HG02885 (cell line): ENCODE data around the gene FAM72B.
A peak's percentile ranks its signal among the peaks of the same experiment; 100 is the strongest.
"Not testable (repeated sequence)": the region's sequence is repeated elsewhere in the genome, so short reads cannot be mapped to it uniquely, and the experiment has no call there.

ENCODE experiments used
- ATAC-seq: cut with Tn5 transposase; IDR thresholded peaks from one replicate; pipeline ENCODE4 v1.9.1; 2021; ENCODE audit warnings: mild to moderate bottlenecking; ENCODE audit not compliant: unreplicated experiment, poor library complexity

Gene FAM72B

GRCh38 chr1:121200985-121201981, 17.1 kb upstream of the FAM72B start:
- ATAC-seq: not testable (repeated sequence)

- ATAC-seq: not testable (repeated sequence)
These were observed 16.1 kb upstream of the FAM72B start for GRCh38 chr1:121200232-121200631.

- ATAC-seq: not testable (repeated sequence)
These were observed 15.6 kb upstream of the FAM72B start for GRCh38 chr1:121199763-121200162.

GRCh38 chr1:121197095-121197882, 13.1 kb upstream of the FAM72B start:
- ATAC-seq: not testable (repeated sequence)

DNA sequence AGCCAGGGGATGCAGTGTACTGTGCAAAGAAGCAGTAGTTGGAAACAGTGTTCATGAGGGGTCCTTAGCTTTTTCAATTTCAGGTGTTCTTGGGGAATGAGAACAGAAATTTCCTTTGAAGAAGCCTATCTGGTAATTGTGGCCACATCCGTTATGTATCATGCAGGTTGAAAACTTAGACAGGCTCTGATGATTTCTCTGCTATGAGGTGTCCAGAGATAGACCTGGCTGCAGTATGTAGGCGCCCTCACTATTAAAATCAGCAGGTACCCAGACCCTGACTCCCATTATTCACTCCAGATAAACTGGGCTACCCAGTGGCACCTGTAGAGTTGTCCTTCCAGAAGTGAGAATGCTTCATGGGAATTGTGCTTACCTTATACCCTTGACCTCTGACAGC, 8.4 kb upstream of the FAM72B start:
- peak; percentile 34 for ATAC-seq

DNA sequence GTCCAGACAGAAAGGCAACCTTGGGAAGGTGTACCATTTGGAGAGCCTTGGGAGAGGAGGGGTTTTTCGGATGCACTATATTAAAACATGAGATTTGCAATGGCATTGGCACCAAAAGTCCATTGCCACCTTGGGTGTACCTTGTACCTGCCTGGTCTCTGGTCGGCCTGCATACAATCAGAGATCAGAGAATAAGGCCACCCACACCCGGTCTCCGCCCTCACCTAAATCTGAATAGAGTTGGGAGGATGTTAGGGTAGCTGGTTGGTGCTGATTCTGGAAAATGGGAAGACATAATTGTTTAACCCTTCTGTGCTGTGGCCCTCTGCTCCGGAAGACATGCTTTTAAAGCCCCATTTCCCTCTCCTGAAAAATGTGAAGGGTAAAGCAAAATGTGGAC, 3.8 kb upstream of the FAM72B start:
- not testable (repeated sequence) for ATAC-seq

DNA sequence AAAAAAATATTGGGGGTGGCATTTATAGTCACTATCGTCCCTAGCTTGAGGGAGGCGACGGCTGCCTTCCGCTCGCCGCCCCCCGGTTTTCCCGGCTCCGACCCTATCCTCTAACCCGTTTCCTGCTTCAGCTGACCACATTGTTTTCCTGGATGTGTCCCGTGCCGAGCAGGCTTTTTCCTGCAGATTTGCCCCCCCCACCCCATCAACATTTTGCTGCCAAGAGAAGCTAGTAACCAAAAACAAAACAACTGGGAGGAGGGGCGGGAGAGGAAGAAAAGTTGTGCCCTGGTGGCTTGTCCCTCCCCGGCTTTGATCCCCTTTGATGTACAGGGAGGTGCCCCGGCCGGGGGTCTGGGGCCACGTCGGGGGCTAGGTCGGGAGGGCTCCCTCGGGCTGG, 2.1 kb upstream of the FAM72B start:
- ATAC-seq: not testable (repeated sequence)

GRCh38 chr1:121185140-121185708, 1.1 kb upstream of the FAM72B start:
- ATAC-seq: peak; percentile 2

DNA sequence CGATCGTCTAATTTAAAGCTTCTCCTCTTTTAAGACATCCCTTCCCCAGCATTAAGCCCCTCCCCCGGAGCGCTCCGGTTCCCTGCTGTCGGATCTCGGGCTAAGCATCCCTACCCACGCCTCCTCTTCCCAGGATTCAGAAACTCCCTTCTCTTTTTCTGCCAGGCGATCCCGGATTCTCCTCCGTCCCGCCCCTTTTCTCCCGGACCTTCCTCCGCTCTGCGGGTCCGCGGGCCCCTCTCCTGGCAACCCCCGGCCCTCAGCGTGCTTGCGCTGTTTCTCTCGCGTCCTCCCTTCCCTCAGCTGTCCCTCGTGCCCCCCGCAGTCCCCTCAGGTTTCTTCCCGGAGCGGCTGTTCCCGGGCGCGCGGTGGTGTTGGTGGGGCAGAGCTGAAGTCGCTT, 273 bp downstream of the FAM72B start:
- ATAC-seq: not testable (repeated sequence)

- not testable (repeated sequence) for ATAC-seq
These were observed 5.9 kb downstream of the FAM72B start for GRCh38 chr1:121178197-121178596.

DNA sequence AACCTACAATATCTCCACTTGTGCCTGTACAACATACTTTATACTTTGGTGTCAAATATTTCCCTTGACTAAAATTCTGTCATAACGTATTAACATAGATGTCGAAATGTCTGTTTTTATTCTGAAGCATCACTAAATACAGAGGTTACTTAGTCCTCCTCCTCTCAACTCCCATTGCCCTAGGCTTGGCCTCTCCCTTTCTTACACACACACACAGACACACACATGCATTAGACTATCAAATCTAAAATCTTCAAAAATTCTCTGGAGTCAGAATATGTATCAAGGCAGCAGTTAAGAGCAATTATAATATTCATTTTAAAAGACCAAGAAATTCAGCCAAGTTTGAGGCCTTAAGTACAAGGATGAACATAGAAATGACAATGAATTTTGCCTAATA, 7.5 kb downstream of the FAM72B start:
- not testable (repeated sequence) for ATAC-seq

DNA sequence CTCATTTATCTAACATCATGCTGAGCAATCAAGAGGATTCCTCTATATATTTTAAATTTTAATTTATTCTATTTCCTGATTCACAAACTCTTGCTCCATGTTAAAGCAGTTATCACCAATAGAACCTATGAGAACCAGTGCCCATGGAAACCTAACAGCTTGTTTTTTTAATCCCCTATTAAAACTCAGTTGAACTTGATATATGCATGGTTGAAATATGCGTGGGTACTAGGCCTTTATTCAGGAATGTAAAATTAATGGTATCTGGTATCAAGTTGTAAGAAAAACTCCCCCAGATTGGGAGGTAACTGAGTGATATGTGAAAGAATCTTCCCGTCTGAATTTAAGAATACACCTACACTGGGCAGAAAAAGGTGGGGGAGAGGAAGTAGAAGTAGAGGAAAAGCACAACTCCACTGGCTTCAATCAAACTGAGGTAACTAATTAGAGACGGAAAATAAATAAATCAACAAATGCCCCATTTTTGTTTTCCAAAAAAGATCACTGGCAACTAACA, 15.9 kb downstream of the FAM72B start:
- ATAC-seq: not testable (repeated sequence)

DNA sequence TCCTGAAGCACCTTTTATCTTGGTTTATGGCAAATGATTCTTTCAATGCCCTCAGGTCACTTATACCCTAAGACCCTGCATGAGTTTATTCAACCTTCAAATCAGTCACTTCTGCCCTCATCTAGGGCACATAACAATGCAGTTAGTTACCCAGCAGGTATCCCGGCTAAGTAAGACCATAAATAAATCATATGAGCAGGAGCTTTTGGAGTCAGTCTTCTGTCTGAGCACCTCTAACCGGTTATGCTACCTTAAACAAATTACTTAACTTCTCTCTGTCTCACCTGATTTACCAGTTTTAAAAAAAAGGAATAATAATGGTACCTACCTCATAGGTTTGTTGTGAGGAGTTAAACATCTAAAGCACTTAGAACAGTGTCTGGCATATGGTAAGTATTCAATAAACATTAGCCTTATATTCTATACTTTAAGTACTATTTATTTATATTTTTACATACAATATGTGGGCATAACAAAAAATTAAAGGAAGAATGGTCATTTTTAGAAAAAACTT, 16.9 kb downstream of the FAM72B start:
- ATAC-seq: not testable (repeated sequence)

DNA sequence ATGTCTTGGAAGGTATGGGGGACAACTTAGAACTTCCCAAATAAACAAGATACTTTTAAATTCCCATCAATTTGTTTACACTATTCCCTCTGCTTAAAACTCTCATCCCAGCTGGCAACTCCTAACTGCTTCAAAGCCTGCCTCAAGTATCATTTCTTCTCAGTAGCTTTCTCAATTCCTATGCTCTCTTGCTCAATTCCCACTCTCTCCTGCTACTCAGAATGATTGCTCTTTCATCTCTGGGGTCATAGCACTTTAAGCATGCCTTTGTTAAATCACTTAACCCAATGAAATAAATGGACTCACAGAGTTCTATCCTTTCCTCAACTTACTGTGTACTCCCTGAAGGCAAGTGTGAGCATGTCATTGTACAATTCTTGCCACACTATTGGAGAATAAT, 18.8 kb downstream of the FAM72B start:
- ATAC-seq: not testable (repeated sequence)

GRCh38 chr1:121163850-121164757, 20.0 kb downstream of the FAM72B start:
- ATAC-seq: not testable (repeated sequence)

- not testable (repeated sequence) for ATAC-seq
These were observed 22.8 kb downstream of the FAM72B start for GRCh38 chr1:121161199-121161901.

- ATAC-seq: not testable (repeated sequence)
These were observed 24.0 kb downstream of the FAM72B start for GRCh38 chr1:121160118-121160517.

GRCh38 chr1:121157609-121158008, 26.5 kb downstream of the FAM72B start:
- not testable (repeated sequence) for ATAC-seq
